CD1c-positive myeloid dendritic cell (primary cell): ENCODE measurements around the gene PHTF1.
A peak's percentile ranks its signal among the peaks of the same experiment; 100 is the strongest.

Experiments
- DNase-seq: peaks from one replicate; pipeline ENCODE4 v3.0.0-alpha.2; 2016; ENCODE audit errors: extremely low spot score

PHTF1 gene

DNA sequence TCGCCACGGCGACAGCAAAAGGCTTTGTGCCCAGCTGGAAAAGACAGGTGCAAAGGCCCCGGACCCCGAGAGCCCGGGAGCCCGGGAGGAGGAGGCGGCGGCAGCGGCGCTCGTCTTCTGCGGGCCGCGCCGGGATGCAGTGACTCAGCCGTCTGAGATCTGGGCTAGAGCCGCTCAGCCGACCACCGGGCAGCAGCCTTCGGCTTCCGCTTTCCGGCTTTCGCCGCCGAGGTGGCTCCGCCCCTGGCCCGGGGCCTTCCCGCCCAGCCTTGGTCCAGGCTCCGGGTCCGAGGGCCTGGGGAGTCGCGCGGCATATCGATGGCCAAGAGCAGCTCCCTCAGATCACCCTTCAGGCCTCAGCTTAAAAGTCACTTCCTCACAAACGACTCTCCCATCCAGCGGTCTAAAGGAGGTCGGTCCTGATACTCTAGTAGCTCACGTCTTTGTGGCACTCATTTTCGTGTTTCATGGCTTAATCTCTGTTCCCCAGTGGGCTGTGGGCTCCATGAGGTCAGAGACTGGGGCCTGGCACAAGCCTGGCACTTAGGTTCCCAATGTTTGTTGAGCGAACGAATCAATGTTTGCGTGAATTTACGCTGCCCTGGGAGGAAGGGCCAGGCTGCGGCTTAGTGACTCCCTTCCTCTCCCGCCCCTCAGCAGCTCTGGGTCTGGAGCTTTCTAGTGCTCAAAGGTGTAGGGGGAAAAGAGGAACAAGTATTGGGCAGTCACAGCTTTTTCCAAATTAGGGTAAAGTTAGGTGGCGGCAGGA is at the start of gene PHTF1:
Gene PHTF1 (minus strand): TSS at position 154 of the 769 bp plus-strand sequence. CDS start 783 bp downstream, outside the sequence.
- peak; percentile 84 for DNase-seq

- no peak for DNase-seq
Observed at GRCh38 chr1:113808450-113809195, 49.3 kb upstream of the PHTF1 start.

GRCh38 chr1:113805639-113806038 is 46.4 kb upstream of the PHTF1 start:
- no peak for DNase-seq

DNA sequence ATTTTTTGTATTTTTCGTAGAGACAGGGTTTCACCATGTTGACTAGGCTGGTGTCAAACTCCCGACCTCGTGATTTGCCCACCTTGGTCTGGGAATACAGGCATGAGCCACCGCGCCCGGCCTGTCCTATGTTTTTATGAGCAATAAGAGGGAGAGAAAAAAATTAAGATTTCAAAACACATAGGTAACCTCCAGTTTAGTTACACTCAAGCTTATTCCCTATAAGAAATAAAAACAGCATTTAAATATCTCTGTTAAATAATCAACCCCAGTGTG is 45.9 kb upstream of the PHTF1 start:
- no peak for DNase-seq

DNA sequence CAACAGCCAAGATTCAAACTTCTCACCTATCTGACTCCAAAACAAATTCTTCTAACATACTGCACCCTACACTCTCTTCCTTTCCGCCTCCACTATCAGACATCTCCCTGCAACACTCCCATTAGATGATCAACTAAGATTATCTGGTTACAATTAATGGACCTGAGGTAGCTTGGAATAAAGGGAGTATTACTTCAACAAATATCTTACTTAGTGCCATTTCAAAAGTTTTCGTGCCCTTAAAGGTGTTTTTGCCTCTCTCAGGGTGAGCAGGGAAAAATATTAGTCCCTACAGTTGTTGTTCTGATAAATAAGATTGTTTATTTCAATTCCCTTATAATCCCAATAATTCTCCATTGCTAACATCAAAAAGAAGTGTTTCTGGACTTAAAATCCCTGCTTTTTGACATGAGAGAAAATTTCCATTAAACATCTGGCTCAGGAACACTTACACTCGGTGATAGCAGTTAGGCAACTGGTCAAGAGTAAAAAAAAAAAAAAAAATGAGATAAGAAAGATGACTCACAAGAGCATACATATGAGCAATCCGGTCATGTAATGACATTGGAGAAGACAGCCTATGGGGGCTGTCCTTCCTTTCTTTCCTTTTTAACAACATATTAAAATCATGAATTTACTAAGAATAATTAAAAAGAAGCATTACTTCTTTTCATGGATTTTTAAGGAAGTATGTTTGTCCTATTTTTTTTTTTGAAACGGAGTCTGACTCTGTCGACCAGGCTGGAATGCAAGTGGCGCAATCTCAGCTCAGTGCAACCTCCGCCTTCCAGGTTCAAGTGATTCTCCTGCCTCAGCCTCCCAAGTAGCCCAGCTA is 45.4 kb upstream of the PHTF1 start:
- DNase-seq, result peak; percentile 52

DNA sequence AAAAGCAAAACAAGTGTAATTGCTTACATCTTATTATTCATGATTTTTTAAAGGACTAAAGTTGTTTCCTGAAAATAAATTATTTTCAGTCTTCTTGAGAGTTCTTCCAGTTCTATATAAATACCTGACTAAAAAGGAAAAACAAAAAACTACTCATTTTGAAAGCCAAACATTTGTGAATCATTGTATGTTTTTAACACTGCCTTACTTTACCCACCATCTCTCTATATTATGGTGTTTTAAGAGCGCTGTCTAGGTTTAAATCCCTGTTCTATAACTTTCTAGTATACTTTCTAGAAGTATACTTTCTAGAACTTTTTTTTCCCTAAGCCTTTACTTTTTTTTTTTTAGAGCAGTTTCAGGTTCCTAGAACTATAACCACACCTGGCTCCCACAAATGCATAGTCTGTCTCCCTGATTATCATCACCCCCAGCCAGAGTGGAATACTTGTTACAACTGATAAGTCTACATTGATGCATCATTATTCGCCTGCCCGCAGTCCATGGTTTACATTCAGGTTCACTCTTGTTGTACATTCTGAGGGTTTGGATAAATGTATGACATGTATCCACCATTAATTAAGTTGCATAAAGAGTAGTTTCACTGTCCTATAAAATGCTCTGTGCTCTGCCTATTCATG is 43.2 kb upstream of the PHTF1 start:
- no peak for DNase-seq

- DNase-seq, result no peak
Observed at GRCh38 chr1:113800487-113800886, 41.2 kb upstream of the PHTF1 start.

DNA sequence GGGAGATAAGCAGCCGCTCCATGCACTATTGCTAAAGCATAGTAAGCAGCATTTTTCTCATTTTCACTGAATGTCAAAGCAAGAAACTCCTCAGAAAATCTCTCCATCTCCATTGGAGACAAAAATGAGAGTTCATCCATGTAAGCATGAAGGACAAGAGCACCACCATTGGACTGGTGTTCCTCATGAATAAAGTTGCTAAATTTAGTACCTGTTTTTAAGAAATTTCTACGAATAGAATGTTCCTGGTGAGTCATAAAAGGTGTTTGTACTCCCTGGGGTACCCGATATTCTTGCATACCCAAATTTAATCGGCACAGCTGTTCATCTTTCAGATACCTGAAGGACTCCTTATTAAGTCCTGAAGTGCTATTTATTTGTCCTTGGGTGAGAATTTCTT is 38.2 kb upstream of the PHTF1 start:
- no peak for DNase-seq

GRCh38 chr1:113793878-113794834 is 34.9 kb upstream of the PHTF1 start:
- DNase-seq, result no peak

- no peak for DNase-seq
Observed at GRCh38 chr1:113792986-113793385, 33.7 kb upstream of the PHTF1 start.

GRCh38 chr1:113792471-113792870 is 33.2 kb upstream of the PHTF1 start:
- DNase-seq, result no peak

DNA sequence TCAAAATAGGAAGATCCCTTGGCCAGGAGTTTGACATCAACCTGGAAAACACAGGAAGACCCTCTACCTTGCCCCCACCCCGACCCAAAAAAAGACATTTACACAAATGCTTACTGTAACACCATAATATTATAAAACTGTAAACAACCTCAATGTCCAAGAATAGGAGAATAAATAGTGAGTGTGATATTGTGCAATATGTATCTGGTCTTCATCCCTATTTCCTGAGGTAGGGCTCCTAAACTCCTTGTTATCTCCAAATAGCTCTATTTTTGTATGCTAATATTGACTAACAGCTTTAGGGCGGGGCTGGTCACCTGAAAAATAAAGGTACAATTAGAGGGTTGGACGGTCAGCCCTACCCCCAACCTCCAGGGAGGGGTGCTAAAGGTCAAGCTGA is 29.5 kb upstream of the PHTF1 start:
- DNase-seq, result no peak

DNA sequence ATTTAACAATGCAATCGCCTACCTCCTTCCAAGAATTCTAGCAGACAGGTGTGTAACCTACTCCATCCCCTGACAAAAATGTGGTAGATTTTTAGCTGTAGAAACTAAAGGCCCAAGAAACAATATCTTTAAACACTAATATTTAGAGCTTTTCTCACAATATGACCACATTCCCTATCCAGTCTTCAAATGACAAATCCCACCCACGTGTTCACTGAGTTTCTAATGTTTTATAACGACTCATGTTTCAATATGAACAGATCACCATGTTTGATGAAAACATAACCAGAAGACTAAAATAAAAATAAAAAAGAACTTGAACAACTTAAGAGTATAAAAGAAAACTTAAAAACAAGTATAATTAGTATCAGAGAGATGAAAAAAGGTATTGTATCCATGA is 28.4 kb upstream of the PHTF1 start:
- no peak for DNase-seq

GRCh38 chr1:113786069-113786468 is 26.8 kb upstream of the PHTF1 start:
- DNase-seq, result no peak

GRCh38 chr1:113784104-113784779 is 25.0 kb upstream of the PHTF1 start:
- DNase-seq, result peak; percentile 36

GRCh38 chr1:113783254-113784103 is 24.2 kb upstream of the PHTF1 start:
- DNase-seq, result peak; percentile 82

DNA sequence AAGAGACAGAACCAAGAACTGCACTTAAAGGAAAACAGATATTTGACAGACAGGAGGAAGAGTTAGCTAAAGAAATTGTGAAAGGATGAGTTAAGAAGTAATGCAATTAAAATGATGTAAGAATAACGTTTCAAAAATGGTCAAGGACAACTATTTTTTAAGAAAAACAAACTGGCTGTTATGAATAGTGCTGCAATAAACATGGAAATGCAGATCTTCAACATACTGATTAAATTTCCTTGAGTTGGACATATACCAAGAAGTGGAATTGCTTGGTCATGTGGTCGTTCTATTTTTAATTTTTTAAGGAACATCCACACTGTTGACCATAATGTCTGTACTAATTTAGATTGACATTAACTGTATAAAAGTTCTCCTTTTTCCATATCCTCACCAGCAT is 23.1 kb upstream of the PHTF1 start:
- DNase-seq, result peak; percentile 22

GRCh38 chr1:113780374-113781146 is 21.3 kb upstream of the PHTF1 start:
- no peak for DNase-seq

GRCh38 chr1:113779542-113779941 is 20.3 kb upstream of the PHTF1 start:
- no peak for DNase-seq
